ENCODE results near the gene PCDH19. TPM values are rescaled to one million over a fixed set of nuclear protein-coding genes. Genes with fewer than 3 reads are reported as not detected.

PCDH19 gene
- total RNA-seq, 2 experiments from 2014 or later = not detected

- no peaks in the 10 kb centered on the region for H3K36me3 Mint-ChIP-seq (ENCODE audit: low read depth)
- H3K9me3 Mint-ChIP-seq = no peaks in the 10 kb centered on the region
- H3K27ac Mint-ChIP-seq = no peak overlapping the region
- H3K4me3 Mint-ChIP-seq = no peak overlapping the region
- CTCF ChIA-PET = no interaction called here
- H3K4me1 Mint-ChIP-seq (ENCODE audit: low read depth) = no peaks in the 10 kb centered on the region
- H3K27me3 Mint-ChIP-seq = no peaks in the 10 kb centered on the region
- no peak for ATAC-seq
- intact Hi-C loops (cut with micrococcal nuclease) = no loop called here
- no peak for TF ChIP-seq CTCF (IDR thresholded peaks at IDR 0.05)
- DNase-seq = no peak
- POLR2A ChIA-PET = no interaction called here
Measured at GRCh38 chrX:100297728-100298127, 112.3 kb downstream of the PCDH19 start.

- intact Hi-C loops (cut with micrococcal nuclease) = no loop called here
- no peaks in the 10 kb centered on the region for H3K27me3 Mint-ChIP-seq
- no peaks in the 10 kb centered on the region for H3K36me3 Mint-ChIP-seq (ENCODE audit: low read depth)
- no peaks in the 10 kb centered on the region for H3K4me1 Mint-ChIP-seq (ENCODE audit: low read depth)
- no peak overlapping the region for H3K27ac Mint-ChIP-seq
- ChIA-PET CTCF (no interaction called here), POLR2A (no interaction called here)
- H3K9me3 Mint-ChIP-seq = no peaks in the 10 kb centered on the region
- TF ChIP-seq CTCF (IDR thresholded peaks at IDR 0.05) = no peak
- no peak for ATAC-seq
- DNase-seq = no peak
- H3K4me3 Mint-ChIP-seq = no peak overlapping the region
Measured at GRCh38 chrX:100296183-100296753, 113.8 kb downstream of the PCDH19 start.

- ChIA-PET POLR2A (no interaction called here), CTCF (interaction anchor here (0.7 kb wide), 1 partner anchor 87 kb away, joined by 3 read pairs; no protein-coding TSS in a partner anchor)
- TF ChIP-seq CTCF (IDR thresholded peaks at IDR 0.05) = no peak
- intact Hi-C loops (cut with micrococcal nuclease) = no loop called here
- ATAC-seq (no peak), DNase-seq (no peak)
- Mint-ChIP-seq H3K36me3 (ENCODE audit: low read depth) (no peaks in the 10 kb centered on the region), H3K9me3 (no peaks in the 10 kb centered on the region), H3K4me3 (no peak overlapping the region), H3K27me3 (no peaks in the 10 kb centered on the region), H3K27ac (no peak overlapping the region), H3K4me1 (ENCODE audit: low read depth) (no peaks in the 10 kb centered on the region)
Measured at GRCh38 chrX:100294965-100295364, 115.1 kb downstream of the PCDH19 start.

- Mint-ChIP-seq H3K4me1 (ENCODE audit: low read depth) (no peaks in the 10 kb centered on the region), H3K4me3 (no peak overlapping the region), H3K27me3 (no peaks in the 10 kb centered on the region), H3K9me3 (no peaks in the 10 kb centered on the region), H3K27ac (no peak overlapping the region), H3K36me3 (ENCODE audit: low read depth) (no peaks in the 10 kb centered on the region)
- intact Hi-C loops (cut with micrococcal nuclease) = no loop called here
- POLR2A ChIA-PET = no interaction called here
- TF ChIP-seq CTCF (IDR thresholded peaks at IDR 0.05) = no peak
- ATAC-seq (no peak), DNase-seq (no peak)
- CTCF ChIA-PET = no interaction called here
Measured at GRCh38 chrX:100289066-100289558, 121.0 kb downstream of the PCDH19 start.

GRCh38 chrX:100277231-100277630 lies 132.8 kb downstream of the PCDH19 start:
- peaks cover 3% of the 10 kb centered on the region for H3K9me3 Mint-ChIP-seq
- H3K36me3 Mint-ChIP-seq (ENCODE audit: low read depth) = no peaks in the 10 kb centered on the region
- ATAC-seq (no peak), DNase-seq (no peak)
- H3K27ac Mint-ChIP-seq = no peak overlapping the region
- ChIA-PET CTCF (no interaction called here), POLR2A (no interaction called here)
- H3K27me3 Mint-ChIP-seq = no peaks in the 10 kb centered on the region
- H3K4me1 Mint-ChIP-seq (ENCODE audit: low read depth) = no peaks in the 10 kb centered on the region
- intact Hi-C loops (cut with micrococcal nuclease) = no loop called here
- TF ChIP-seq CTCF (IDR thresholded peaks at IDR 0.05) = no peak
- no peak overlapping the region for H3K4me3 Mint-ChIP-seq

All from activated CD8-positive, alpha-beta T cell treated with anti-CD3 and anti-CD28 coated beads for 36 hours (primary cell).